ENCODE results near the gene CNTN6. TPM values are rescaled to one million over a fixed set of nuclear protein-coding genes. Genes with fewer than 3 reads are reported as not detected.
"Not testable (repeated sequence)": the region's sequence is repeated elsewhere in the genome, so short reads cannot be mapped to it uniquely, and the experiment has no call there.

CNTN6 gene
- total RNA-seq, 1 donor from 2014 or later: 9.2 TPM

DNA sequence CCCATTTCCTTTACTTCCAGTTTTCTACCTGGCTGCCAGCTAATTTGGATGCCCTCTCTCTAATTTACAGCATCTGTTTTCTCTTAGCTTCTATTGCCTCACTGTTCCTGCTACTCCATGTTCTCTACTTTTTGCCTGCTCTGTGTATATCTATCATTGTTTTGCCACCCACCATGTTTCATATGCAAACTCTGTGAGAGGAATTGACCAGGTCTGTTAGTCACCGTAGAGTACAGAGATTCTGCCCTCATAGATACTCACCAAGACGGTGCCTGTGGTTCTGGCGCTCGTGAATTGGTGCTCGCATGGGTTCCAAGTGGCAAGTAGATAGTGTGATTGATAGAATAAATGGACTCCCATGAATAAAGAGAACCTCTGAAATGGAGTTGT is 288.8 kb downstream of the CNTN6 start:
- Histone ChIP-seq H3K36me3 (no peaks in the 10 kb centered on the region), H3K4me1 (no peaks in the 10 kb centered on the region), H3K9me3 (no peaks in the 10 kb centered on the region), H3K4me3 (no peak overlapping the region), H3K27ac (no peak overlapping the region), H3K27me3 (no peaks in the 10 kb centered on the region)
- intact Hi-C loops (cut with DNase I): no loop called here
- ATAC-seq (no peak), DNase-seq (no peak)
- TF ChIP-seq, protein P1, sequence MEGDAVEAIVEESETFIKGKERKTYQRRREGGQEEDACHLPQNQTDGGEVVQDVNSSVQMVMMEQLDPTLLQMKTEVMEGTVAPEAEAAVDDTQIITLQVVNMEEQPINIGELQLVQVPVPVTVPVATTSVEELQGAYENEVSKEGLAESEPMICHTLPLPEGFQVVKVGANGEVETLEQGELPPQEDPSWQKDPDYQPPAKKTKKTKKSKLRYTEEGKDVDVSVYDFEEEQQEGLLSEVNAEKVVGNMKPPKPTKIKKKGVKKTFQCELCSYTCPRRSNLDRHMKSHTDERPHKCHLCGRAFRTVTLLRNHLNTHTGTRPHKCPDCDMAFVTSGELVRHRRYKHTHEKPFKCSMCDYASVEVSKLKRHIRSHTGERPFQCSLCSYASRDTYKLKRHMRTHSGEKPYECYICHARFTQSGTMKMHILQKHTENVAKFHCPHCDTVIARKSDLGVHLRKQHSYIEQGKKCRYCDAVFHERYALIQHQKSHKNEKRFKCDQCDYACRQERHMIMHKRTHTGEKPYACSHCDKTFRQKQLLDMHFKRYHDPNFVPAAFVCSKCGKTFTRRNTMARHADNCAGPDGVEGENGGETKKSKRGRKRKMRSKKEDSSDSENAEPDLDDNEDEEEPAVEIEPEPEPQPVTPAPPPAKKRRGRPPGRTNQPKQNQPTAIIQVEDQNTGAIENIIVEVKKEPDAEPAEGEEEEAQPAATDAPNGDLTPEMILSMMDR (IDR thresholded peaks at IDR 0.05): no peak

GRCh38 chr3:1387396-1387905 is 294.6 kb downstream of the CNTN6 start:
- H3K9me3 ChIP-seq; intact Hi-C loops (cut with DNase I); H3K36me3 ChIP-seq; H3K27ac ChIP-seq; DNase-seq; H3K27me3 ChIP-seq; H3K4me3 ChIP-seq; H3K4me1 ChIP-seq; ATAC-seq: not testable (repeated sequence)

GRCh38 chr3:1394188-1394587 is 301.4 kb downstream of the CNTN6 start:
- Histone ChIP-seq H3K4me1 (no peaks in the 10 kb centered on the region), H3K27me3 (no peaks in the 10 kb centered on the region), H3K9me3 (no peaks in the 10 kb centered on the region), H3K36me3 (no peaks in the 10 kb centered on the region), H3K4me3 (no peak overlapping the region), H3K27ac (no peak overlapping the region)
- ATAC-seq: peak; percentile 32
- intact Hi-C loops (cut with DNase I): no loop called here
- TF ChIP-seq, protein P1 (IDR thresholded peaks at IDR 0.05): no peak
- DNase-seq: no peak

DNA sequence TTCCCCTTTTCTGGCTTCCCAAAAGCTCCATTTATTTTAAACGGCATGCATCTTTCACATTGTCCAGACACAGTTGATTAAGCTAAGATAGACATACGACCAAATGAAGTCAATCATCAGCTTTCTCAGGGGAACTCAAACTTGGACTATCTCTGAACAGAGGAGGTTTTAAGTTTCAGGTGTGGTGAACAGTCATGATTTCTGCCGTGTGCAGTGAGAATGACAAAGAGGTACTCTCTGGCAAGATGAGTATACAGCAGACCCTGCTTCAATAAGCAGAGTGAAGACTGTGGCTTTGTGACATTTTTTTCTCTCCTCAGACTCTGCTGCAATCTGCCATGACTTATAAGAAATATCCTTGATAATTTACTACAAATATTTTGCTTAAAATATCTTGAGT is 307.7 kb downstream of the CNTN6 start:
- Histone ChIP-seq H3K4me1 (no peaks in the 10 kb centered on the region), H3K9me3 (no peaks in the 10 kb centered on the region), H3K27me3 (no peaks in the 10 kb centered on the region), H3K27ac (no peak overlapping the region), H3K36me3 (no peaks in the 10 kb centered on the region), H3K4me3 (no peak overlapping the region)
- ATAC-seq: no peak
- no peak for DNase-seq
- intact Hi-C loops (cut with DNase I): no loop called here
- TF ChIP-seq, protein P1 (IDR thresholded peaks at IDR 0.05): no peak

- no peak overlapping the region for H3K27ac ChIP-seq
- ATAC-seq: peak; percentile 86
- no peak overlapping the region for H3K4me3 ChIP-seq
- no peaks in the 10 kb centered on the region for H3K9me3 ChIP-seq
- intact Hi-C loops (cut with DNase I): no loop called here
- no peak for DNase-seq
- no peaks in the 10 kb centered on the region for H3K36me3 ChIP-seq
- H3K4me1 ChIP-seq: no peaks in the 10 kb centered on the region
- H3K27me3 ChIP-seq: no peaks in the 10 kb centered on the region
- TF ChIP-seq, protein P1 (IDR thresholded peaks at IDR 0.05): no peak
Observed at GRCh38 chr3:1404270-1404962, 311.6 kb downstream of the CNTN6 start.

- TF ChIP-seq, protein P1 (IDR thresholded peaks at IDR 0.05): no peak
- ATAC-seq: no peak
- H3K4me1 ChIP-seq: no peaks in the 10 kb centered on the region
- H3K9me3 ChIP-seq: no peaks in the 10 kb centered on the region
- no peak overlapping the region for H3K4me3 ChIP-seq
- DNase-seq: no peak
- intact Hi-C loops (cut with DNase I): no loop called here
- H3K27me3 ChIP-seq: no peaks in the 10 kb centered on the region
- no peaks in the 10 kb centered on the region for H3K36me3 ChIP-seq
- no peak overlapping the region for H3K27ac ChIP-seq
Observed at GRCh38 chr3:1406250-1406649, 313.4 kb downstream of the CNTN6 start.

Data from upper lobe of right lung (tissue), 1 donor.